NCI-H345 treated with DMSO at 0.1 percent for 48 hours (cell line): ENCODE measurements around the gene CDKAL1.
"Not testable (repeated sequence)": the region's sequence is repeated elsewhere in the genome, so short reads cannot be mapped to it uniquely, and the experiment has no call there.

Experiments used
- DNase-seq: peaks from one replicate; lab custom pipeline; 2025; ENCODE audit not compliant: unreplicated experiment; lab: John Stamatoyannopoulos, UW

The CDKAL1 gene

DNA sequence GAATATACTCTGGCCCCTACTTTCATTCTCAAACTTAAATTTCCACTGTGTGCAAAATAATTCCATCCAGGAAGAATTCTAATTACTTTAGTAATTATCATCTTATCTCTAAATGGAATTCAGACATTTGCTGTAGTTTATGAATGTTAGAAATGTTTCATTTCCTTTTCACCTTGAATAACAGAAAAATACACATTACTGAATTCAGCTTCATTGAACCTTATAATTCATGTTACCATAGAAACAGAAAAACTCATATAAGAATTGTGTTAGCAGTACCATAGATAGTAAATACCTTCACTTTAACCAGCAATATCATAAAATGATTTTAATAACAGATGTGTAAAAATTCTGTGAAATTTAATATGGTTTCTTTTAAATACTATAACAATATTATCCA lies 514.9 kb downstream of the CDKAL1 start:
- DNase-seq, result no peak

DNA sequence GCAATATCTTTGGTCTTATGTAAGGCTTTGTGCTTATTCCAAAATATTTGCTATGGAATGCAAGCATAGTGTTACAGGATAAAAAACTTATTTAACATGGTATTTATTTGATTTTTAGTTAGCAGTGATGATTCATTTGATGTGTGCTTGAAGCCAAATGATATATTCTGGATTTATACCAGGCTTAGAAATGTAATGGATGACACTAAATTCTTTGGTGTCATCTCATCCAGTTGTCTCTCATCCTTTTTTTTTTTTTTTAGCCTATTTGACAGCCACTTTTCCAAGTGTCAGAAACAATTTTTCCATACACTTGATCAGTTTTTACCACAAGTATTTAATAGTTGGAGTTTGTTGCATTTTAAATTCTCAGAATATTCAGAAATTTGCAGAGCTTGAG lies 515.3 kb downstream of the CDKAL1 start:
- DNase-seq, result no peak

DNA sequence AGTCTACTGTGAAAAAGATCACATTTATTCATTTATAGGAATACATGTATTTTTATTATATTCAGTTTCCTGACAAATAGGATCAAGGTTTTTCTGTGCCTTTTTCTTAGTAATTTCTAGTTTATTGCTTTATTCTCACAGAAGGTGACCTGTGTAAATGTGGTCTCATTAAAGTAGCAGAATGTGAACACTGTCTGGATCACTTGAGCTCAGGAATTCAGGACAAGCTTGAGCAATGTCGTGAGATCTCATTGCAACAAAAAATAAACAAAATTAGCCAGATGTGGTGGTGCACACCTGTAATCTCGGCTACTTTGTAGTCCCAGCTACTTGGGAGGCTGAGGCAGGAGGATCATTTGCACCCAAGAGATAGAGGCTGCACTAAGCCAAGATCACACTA lies 516.7 kb downstream of the CDKAL1 start:
- no peak for DNase-seq

DNA sequence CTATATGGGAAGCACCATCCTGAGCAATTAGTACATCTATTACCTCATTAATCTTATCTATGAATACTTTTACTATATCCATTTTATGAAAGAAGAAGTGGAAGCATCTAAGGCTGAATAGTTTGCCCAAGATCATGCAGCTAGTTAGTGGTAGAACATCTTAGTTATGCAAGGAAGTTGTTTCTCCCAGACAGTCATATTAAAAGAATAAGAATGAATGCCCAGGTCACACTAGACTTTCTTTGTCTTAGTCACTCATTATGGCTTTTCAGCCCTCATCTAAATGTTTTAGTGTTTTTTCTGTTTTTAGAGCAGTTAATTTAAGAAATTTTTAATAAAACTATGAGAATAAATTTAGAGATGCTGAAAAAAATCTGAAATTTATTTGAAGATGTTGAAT lies 517.5 kb downstream of the CDKAL1 start:
- DNase-seq, result no peak

DNA sequence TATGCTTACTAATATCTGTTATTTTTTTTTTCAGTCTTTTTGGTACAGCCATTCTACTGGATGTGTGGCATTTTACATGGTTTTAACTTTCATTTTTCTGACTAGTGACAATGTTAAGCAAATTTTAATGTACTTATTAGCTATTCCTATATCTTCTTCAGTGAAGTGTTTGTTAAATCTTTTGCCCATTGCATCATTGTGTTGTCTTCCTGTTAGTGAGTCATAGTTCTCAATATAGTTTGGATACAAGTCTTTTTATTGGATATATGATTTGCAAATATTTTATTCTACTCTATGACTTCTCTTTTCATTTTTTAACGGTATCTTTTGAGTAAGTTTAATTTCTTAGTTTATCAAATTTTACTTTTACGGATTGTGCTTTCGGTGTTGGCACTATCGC lies 519.4 kb downstream of the CDKAL1 start:
- DNase-seq, result no peak

DNA sequence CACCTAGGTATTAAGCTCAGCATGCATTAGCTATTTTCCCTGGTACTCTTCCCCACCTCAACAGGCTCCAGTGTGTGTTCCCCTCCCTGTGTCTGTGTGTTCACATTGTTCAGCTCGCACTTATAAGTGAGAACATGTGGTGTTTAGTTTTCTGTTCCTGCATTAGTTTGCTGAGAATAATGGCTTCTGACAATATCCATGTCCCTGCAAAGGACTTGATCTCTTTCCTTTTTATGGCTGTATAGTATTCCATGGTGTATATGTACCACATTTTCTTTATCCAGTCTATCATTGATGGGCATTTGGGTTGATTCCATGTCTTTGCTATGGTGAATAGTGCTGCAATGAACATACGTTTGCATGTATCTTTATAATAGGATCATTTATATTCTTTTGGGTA lies 521.2 kb downstream of the CDKAL1 start:
- not testable (repeated sequence) for DNase-seq

DNA sequence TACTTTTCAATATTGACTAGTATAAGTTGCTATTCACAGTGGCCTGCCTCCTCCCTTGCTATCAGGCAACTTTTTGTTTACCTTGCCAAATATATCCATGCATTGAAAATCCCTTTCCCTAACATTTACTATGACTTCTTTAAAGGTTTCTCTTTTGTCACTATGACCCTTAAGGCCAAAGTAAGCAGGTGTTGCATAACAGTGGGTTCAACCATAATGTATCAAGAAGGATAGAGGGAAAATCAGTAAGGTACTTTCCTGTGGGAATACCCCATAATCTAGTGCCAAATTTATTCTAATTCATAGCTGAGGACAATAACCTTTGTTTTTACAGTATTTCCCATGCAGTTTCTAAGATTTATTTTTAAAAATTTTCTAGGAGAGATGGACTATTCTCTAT lies 527.6 kb downstream of the CDKAL1 start:
- DNase-seq, result no peak

DNA sequence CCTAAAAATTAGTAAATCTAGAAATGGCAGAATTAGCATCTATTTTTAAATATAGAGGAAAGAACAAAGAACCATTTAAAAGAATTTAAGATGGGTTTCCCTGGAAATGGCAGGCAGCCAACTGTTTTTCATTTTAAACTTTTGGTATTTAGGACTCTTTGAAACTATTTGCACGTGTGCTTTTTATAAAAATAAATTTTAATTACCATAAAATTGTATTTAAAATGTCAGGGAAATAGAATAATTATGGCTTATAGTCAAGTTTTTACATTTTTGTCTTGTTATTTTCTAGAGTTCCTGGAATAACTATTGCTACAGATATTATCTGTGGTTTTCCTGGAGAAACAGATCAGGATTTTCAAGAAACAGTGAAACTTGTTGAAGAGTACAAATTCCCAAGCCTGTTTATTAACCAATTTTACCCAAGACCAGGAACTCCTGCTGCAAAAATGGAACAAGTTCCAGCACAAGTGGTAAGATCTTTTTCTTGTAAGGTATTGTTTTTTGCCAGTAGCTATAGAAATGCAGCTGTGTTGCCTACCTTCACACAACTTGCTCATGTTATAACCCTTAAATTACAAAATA lies 530.6 kb downstream of the CDKAL1 start:
- no peak for DNase-seq

DNA sequence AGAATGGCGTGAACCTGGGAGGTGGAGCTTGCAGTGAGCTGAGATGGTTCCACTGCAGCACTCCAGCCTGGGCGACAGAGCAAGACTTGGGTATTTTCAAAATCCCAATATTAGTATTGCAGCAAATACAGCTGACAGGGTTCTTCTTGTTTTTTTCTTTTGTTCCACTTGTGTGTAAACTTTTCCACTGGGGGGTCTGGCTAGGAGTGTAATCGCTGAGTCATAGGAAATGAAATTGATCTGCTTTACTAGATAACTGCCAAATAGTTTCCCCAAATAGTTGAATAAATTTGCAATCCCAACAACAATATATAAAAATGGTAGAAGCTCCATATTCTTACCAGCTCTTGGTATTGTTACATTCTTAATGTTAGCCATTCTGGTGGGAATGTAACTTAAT lies 533.3 kb downstream of the CDKAL1 start:
- no peak for DNase-seq

DNA sequence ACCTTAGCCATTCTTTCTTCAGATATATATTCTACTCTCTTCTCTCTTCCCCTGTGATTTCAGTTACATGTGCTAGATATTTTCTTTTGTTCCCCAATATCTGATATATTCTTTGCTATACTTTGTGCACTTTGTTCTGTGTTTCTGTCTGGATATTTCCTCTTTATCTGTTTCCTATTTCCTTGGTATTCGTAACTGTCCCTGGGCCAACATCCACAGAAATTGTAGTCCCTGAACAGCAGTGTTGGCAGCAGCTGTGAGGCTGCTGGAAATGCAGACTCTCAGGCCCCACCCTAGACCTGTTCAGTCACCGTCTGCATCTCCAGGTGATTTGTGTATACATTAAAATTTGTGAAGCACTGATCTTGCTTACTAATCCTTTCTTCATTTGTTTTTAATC lies 536.4 kb downstream of the CDKAL1 start:
- DNase-seq, result no peak

DNA sequence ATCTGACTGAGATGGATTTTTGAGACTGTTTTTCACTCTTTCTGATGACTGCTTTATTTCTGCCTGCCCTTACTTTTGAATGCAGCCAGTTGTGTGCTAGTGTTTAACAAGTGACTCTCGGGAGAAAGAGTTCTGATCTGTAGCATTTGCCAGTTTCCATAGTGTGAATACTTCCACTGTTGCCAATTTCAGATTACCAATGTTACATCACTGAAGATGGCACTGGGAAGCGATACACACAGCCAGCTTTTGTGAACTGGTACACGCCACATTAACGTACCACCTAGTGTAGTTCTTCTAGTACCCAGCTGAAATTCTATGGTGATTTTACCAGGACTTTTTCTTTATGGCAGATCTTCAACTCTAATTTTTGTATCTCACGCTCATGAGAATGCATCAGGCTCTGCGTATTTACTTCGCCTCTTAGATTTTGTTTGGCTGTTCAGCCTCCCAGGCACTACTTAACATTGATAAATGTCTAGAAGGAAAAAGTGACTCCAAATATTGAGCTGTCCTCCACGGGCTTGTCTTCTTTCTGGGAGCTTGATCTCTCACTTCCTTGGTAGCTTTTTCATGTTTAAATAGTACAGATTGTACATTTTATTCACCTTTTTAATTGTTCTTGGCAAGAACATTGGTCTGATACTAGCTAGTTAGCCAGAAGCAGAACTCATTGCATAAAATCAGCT lies 537.7 kb downstream of the CDKAL1 start:
- DNase-seq, result no peak

DNA sequence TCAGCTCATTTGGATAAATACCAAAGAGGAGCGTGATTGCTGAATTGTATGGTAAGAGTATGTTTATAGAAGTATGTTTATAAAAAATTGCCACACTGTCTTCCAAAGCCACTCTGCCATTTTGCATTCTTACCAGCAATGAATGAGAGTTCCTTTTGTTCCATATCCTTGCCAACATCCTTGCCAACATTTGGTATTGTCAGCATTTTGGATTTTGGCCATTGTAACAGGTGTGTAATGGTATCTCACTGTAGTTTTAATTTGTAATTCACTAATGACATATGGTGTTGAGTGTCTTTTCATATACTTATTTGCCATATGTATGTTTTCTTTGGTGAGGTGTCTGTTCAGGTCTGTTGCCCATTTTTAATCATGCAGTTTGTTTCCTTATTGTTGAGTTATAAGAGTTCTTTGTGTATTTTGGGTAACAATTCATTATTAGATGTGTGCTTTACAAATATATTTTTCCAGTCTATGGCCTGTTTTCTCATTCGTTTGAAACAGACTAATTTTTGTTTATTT lies 539.1 kb downstream of the CDKAL1 start:
- no peak for DNase-seq

DNA sequence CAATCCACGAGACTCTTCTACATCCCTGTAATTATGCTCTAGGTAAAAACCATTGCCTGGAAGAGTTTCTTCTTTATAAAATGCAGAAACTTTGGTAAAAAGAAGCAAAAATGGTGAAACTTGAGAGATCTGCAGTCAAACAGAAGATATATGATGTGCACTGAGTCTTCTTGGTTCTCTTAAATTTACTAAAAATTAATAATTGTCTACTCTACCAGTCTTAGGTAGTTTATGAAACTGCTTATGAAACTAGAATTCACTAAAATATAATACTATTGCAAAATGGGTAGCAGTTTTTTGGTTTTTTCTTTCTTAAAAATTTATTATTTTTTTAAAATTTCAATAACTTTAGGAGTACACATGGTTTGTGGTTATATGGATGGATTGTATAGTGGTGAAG lies 540.2 kb downstream of the CDKAL1 start:
- no peak for DNase-seq

DNA sequence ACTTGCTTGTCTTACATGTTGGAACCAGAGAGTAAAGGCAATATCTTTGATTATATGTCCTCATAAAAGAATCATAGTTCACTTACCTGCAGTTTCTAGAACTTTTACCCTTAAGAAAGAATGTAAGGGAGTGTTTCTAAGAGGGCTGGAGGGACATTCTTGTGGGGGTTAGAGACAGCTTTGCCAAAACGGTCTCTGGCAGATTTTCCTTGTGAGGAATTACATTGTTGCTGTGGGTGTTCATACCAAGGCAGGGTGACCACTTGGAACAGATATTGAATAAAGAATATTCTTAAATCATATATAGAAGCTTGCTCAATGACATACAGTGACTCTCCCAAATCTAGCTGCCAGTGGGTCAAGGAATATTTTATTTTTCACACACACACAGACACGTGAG lies 541.7 kb downstream of the CDKAL1 start:
- no peak for DNase-seq

DNA sequence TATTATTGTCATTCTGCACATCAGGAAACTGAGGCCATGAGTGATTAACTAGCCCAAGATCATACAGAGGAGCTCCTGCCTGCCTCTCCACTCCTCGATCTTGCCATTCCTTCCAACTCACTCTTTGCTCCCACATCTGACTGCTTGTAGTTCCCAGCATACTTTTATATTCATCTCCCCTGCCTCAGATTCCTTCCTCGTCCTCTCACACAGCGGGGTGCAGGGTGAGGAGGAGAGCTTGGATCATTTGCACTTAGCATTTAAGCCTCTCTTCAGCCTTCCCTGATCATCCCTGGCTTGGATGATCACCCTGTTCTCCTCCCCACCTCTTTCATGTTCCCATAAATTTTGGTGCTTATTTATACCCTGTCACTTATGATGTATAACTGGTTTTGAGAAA lies 544.2 kb downstream of the CDKAL1 start:
- DNase-seq, result no peak

DNA sequence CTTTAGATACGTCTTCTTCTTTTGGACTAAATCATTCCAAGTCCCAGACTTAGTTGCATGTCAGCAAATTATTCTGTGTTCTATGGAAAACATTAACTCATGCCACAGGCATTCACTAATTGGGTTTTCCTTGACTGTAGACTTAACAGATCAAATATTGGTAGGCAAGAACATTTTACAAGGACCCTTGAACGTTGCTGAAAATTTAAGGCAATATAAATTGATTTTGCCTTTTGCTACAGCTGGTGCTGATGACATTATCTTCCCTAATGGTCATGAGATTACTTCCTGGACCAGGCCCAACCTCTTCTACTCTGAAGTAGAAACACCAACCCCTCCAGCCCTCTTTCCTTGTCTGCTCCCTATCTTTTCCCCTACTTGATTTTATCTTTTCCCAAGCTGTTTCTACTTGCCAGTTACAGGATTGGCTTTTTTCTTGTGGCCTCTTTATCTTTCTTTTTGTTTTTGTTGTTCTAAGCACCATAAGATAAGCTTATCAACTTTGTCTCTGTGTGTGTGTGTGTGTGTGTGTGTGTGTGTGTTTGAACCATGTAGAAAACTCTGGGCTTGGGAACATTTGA lies 545.3 kb downstream of the CDKAL1 start:
- no peak for DNase-seq

DNA sequence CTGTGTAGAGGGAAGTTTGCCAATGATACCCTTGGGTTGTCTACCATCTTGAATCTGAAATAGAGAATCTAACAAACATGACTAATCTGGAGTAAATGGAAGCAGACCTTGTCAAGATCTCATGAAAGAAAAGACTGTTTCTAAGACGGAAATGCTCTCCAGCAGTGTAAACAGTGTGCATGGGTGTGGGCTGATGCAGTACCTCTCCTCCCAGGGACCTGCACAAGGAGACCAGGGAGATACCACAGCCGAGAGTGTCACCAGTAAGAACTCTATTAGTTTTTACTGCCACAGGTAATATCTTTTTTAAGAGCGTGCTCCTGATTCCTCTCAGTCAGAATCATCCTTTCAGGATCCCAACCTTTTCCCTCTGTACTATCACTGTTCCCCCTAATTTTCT lies 546.0 kb downstream of the CDKAL1 start:
- DNase-seq, result no peak

DNA sequence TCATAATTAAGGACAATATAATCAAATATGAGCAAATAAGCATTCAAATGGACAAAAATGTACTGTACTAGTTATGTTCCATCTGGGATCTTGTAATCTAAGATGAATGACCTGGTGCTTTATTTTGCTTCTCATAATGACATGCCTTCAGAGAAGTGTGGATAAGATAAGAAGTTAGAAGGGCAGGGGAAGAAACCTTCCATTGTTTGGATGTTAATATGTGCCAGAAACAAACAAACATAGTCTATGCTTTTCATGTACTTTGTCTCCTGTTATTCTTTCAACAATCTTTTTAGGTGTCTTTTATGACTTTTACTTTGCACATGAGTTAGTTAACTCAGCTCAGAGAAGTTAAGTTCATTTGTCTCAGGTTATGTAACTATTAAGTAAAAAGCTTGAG lies 547.8 kb downstream of the CDKAL1 start:
- DNase-seq, result no peak

DNA sequence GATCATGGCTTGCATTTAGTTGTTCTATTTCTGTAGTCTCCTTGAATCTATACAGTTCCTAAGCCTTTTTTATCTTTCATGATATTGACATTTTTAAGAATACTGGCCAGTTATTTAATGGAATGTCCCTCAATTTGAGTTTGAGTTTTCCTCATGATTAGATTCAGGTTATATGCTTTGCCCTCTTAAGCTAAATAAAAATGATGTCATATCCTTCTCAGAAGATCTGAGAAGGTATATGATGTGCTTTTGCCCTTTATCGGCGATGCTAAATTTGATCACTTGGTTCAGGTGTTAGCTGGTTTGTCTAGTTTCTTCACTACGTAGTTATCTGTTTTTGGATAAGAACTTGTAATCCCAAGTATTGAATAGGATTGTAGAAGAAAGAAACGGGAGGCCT lies 549.5 kb downstream of the CDKAL1 start:
- DNase-seq, result no peak

DNA sequence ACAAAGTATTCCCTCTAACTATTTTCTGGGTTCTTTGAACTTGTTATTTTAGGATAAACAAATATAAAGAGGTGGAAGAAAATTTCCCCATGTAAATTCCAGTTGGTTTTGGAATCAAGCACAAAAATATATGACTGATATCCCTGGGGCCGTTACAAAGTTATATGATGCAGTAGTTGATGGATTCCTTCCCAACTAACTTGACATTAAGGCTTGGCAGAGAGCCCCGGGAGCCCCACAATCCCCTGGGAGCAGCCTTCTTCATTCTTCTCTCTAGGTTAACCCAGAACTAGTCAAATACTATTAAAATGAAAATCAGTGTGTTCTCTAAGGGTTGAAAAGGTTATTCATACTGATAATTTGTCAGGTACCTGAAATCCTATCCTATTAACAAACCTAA lies 550.4 kb downstream of the CDKAL1 start:
- DNase-seq, result no peak

DNA sequence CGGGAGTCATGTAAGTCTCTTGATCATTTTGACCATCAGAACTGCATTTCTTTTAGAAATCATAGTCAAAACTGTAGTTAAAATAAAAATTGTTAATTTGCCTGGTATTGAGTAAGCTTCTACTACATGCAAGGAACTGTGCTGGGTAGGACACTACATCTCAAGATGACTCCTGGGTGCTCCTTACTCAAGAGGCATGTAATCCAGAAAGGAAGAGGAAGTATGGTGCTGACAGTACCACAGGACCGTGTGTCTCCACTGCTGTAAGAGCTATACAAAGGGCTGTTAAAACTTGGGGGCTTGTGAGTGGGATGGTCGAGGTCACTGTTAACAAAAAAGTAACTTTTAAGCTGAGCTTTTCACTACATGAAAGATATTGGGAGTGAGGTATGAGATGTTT lies 551.0 kb downstream of the CDKAL1 start:
- no peak for DNase-seq

DNA sequence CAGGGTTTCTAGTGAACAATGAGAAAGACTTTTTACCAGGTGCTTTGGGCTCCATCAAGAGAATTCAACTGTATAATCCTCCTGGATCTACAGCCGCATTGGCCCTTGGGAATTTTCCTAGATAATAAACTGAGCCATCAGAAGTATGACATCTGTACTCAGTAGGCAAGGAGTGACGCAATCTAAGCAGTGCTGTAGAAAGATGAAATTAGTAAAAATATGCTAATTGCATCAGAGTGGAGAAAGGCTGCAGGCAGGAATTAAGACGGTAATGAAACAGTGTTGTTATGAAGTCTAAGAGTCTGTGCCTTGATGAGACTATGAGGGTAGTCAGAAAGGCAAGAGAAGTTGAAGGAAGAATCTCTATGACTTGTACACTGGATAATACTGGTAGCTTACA lies 551.4 kb downstream of the CDKAL1 start:
- no peak for DNase-seq

DNA sequence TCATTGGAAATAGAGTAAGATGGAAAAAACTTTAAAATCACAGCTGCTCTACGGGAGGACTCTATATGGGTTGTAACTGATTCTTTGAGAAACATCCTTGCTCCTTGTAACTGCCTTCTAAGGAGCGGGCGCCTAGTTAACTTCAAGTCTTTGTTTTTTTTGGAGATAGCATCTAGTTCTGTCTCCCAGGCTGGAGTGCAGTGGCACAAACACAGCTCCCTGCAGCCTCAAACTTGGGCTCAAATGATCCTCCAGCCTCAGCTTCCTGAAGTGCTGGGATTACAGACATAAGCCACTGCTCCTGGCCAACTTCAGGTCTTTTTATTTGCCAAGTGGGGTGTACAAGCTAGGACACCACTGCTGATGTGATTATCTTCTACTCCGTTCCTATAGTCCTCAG lies 552.9 kb downstream of the CDKAL1 start:
- no peak for DNase-seq
